Muscle layer of colon (tissue), 2 donors: ENCODE data around the gene TRIM63.

Experiments
- H3K27ac ChIP-seq: one replicate; pipeline ENCODE4 v1.7.0; 2013; ENCODE audit warnings: low read depth, mild to moderate bottlenecking, low read length, moderate library complexity
- H3K27me3 ChIP-seq, 2 donors: one replicate each; pipeline ENCODE4 v1.7.0; 2013; ENCODE audit warnings: low read length in 2 of 2, mild to moderate bottlenecking in 2 of 2; ENCODE audit not compliant: insufficient read depth in 2 of 2, control insufficient read depth in 1 of 2
- H3K36me3 ChIP-seq: one replicate; pipeline ENCODE4 v1.7.0; 2013; ENCODE audit warnings: mild to moderate bottlenecking, low read length; ENCODE audit not compliant: insufficient read depth
- H3K4me1 ChIP-seq: one replicate; pipeline ENCODE4 v1.7.0; 2013; ENCODE audit warnings: mild to moderate bottlenecking, low read length; ENCODE audit not compliant: insufficient read depth
- H3K4me3 ChIP-seq, 2 donors: one replicate each; pipeline ENCODE4 v1.7.0; 2013; ENCODE audit warnings: low read length in 2 of 2, low read depth in 1 of 2, mild to moderate bottlenecking in 1 of 2, moderate library complexity in 1 of 2
- H3K9ac ChIP-seq: one replicate; pipeline ENCODE4 v1.7.0; 2013; ENCODE audit warnings: low read length
- H3K9me3 ChIP-seq: one replicate; pipeline ENCODE4 v1.7.0; 2013; ENCODE audit warnings: mild to moderate bottlenecking, low read length
- donor health status: abdominal sarcoma.
- donor health status: Adenocarcinoma of cecum.

TRIM63 gene

DNA sequence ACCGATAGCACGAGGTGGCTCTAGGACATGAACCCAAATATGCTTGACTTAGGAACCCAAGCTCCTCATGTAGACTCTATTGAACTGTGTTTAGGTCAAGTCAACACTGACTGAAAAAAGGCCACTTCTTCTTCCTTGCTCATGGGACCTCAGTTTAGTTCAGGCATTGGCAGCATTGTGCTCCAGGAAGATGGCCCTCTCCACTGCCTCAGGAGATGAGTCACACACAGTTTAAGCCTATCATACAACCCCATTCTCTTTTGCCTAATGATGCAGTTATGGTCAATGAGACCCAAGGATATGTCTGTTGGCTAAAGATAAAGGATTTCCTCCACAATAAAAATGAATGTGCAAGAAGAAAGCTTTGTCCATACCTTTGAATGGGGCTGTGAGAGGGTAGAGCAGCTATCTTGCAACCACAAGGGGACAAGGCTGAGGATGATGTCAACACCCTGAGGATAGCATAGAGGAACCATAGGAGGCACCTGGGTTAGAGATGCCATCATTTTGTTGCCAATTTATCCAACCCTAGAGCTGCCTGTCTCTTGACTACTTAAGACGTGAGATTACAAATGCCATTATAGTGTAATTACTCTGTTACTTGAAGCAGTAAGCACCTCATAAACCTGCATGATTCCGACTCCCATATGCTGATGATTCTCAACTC, 3.0 kb upstream of the TRIM63 start:
- H3K4me3 ChIP-seq = no peak overlapping the region
- H3K27ac ChIP-seq = no peak overlapping the region
- peaks cover 0 to 14% of the 10 kb centered on the region in 2 donors for H3K27me3 ChIP-seq
- H3K9ac ChIP-seq = no peak overlapping the region
- no peaks in the 10 kb centered on the region for H3K4me1 ChIP-seq
- H3K36me3 ChIP-seq = no peaks in the 10 kb centered on the region
- H3K9me3 ChIP-seq = no peaks in the 10 kb centered on the region

DNA sequence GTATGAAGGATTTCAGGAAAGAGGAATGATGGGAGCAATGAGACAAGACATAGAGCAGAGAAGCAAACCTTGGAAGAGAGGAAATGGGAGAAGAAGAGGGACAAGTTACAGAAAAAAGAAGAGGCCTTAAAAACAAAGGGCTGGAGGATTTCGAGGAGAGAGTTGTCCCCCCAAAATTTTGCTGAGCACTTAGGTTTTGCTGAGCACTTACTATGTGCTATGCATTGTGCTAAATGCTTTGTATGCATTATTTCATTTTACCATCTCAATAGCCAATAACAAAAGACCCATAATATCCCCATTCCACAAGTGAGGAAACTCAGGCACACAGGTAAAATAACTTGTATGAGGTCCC, 2.5 kb upstream of the TRIM63 start:
- H3K36me3 ChIP-seq = no peaks in the 10 kb centered on the region
- H3K9ac ChIP-seq = no peak overlapping the region
- H3K27ac ChIP-seq = no peak overlapping the region
- no peaks in the 10 kb centered on the region for H3K9me3 ChIP-seq
- no peak overlapping the region for H3K4me3 ChIP-seq
- peaks cover 0 to 9% of the 10 kb centered on the region in 2 donors for H3K27me3 ChIP-seq
- H3K4me1 ChIP-seq = no peaks in the 10 kb centered on the region

DNA sequence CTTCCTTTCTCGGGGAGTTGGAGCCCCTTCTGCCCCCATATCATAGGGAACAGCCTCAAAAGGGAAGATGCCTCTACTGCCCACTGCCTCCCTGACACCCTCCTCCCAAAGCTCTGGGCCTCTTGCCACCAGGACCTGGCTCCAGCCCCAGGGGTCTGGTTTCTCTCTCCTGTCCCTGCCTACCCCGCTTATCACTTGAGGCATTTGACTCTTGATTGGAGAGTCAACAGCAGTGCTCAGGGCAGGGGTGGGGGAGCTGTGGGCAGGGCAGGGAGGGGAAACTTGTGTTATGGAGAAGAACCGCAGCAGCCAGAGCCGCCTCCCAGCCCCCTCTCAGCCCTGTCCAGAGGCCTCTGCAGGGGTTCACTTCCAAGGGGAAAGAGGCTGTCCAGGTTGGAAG, 573 bp downstream of the TRIM63 start:
- Histone ChIP-seq H3K4me3 (no peak overlapping the region), H3K9me3 (no peaks in the 10 kb centered on the region), H3K27ac (no peak overlapping the region), H3K36me3 (no peaks in the 10 kb centered on the region), H3K4me1 (no peaks in the 10 kb centered on the region), H3K9ac (no peak overlapping the region), H3K27me3 (no peaks in the 10 kb centered on the region)

DNA sequence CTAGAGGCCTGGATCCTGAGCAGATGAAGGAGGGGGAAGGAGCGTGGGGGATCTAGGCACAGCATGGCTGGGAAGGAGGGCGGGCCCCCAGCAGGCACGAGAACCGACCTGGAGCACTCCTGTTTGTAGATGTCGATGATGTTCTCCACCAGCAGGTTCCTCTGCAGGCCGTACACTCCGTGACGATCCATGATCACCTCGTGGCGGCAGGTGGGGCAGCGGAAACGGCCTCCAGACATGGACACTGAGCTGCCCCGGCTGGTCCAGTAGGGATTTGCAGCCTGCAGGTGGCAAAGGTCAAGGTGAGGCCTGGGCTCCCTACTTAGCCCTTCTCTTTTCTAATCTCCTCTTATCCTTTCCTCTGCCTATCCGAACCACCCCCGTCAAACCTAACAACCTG, 1.3 kb downstream of the TRIM63 start:
- H3K27me3 ChIP-seq = no peaks in the 10 kb centered on the region
- H3K4me3 ChIP-seq = no peak overlapping the region
- no peaks in the 10 kb centered on the region for H3K4me1 ChIP-seq
- no peaks in the 10 kb centered on the region for H3K9me3 ChIP-seq
- H3K27ac ChIP-seq = no peak overlapping the region
- H3K9ac ChIP-seq = no peak overlapping the region
- no peaks in the 10 kb centered on the region for H3K36me3 ChIP-seq

DNA sequence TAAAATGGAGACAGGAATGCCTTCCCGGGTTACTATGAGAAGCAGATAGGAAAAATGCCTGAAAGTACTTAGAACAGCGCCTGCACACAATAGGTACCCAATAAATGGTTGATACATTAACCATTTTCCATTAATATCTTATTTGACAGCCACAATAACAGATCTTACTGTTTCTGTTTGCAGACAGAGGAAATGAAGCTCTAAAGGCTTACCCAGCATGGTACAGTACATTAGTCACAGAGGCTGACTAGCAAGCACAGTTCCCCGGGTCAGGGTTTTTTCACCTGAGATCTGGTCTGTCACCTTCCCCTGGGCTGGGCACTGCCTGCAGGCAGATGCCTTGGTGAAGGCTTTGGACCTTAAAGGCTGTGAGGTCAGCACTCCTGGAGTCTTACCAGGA, 2.9 kb downstream of the TRIM63 start:
- Histone ChIP-seq H3K4me1 (no peaks in the 10 kb centered on the region), H3K9me3 (no peaks in the 10 kb centered on the region), H3K9ac (no peak overlapping the region), H3K4me3 (no peak overlapping the region), H3K36me3 (no peaks in the 10 kb centered on the region), H3K27ac (no peak overlapping the region), H3K27me3 (no peaks in the 10 kb centered on the region)

DNA sequence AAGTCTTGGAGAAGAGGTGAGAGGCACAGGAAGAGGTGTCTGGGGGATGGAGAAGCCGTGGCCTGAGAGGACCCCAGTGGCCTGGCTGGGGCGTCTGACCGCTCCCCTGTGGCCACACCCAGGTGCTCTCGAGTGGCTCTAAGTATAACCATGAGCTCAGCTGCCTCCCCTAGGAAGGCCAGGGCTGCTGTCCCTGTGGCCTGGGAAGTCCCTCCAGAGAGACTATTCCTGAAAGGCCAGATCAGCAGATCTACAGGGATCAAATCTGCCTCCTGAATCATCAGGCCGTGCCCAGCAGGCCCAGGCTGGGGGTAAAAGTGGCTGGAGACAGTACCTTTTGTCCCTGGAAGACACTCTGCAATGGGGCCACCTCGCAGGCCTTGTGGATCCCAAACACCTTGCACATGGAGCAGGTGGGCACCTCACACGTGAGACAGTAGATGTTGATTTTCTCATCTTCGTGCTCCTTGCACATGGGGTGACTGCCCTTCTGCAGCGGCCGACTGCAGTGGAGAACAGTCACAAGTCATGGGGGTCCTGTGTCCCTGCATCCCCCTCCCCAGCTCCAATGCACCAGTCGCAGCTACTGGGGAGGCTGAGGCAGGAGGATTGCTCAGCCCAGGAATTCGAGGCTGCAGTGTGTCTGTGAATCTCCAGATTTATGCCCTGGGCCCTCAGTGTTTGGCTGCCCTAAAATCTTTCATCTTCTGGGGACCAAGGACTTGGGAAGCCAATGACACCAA, 6.4 kb downstream of the TRIM63 start:
- H3K9ac ChIP-seq = no peak overlapping the region
- H3K36me3 ChIP-seq = no peaks in the 10 kb centered on the region
- no peak overlapping the region for H3K4me3 ChIP-seq
- no peaks in the 10 kb centered on the region for H3K9me3 ChIP-seq
- H3K4me1 ChIP-seq = no peaks in the 10 kb centered on the region
- no peak overlapping the region for H3K27ac ChIP-seq
- no peaks in the 10 kb centered on the region for H3K27me3 ChIP-seq

DNA sequence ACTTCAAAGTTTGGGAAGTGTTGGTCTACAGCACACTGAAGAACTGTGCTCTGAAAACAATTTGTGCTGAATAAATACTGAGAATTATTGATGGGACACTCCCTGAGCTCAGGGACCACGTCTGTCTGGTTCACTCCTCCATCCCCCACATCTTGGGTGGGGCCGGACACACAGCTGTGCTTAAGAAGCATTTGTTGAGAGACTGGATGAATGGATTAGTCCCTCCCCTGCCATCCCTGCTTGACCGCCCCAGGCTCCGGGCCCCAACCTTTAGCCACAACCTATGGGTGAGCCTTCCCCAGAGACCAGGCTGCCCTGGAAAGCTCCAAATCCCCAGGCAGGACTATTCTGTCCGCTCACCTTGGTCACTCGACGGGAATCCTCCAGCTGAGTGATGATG, 7.5 kb downstream of the TRIM63 start:
- H3K36me3 ChIP-seq = no peaks in the 10 kb centered on the region
- H3K9me3 ChIP-seq = no peaks in the 10 kb centered on the region
- H3K9ac ChIP-seq = no peak overlapping the region
- H3K4me1 ChIP-seq = no peaks in the 10 kb centered on the region
- no peaks in the 10 kb centered on the region for H3K27me3 ChIP-seq
- no peak overlapping the region for H3K4me3 ChIP-seq
- no peak overlapping the region for H3K27ac ChIP-seq

DNA sequence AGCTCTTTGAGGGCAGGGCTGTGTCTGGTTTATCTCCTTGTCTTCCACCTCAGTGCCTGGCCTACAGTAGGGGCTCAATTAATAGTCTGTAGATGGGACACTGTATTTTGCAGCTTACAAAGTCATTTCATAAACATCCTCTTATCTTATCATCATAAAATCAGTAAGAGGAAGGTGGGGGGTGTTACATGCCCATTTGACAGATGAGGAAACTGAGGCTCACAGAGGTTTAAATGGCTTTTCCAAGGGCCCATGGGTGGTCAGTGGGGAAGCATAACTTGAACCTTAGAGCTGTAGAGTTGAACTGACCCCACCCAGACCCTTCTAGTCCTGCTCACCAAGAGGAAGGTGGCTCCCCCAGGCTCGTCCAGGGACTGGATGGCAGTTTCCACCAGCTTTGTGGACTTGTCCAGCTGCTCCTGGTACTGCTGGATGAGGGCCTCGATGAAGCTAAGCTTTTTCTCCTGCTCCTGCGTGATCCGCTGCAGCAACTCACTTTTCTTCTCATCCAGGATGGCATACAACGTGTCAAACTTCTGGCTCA, 9.3 kb downstream of the TRIM63 start:
- peaks cover 0 to 10% of the 10 kb centered on the region in 2 donors for H3K27me3 ChIP-seq
- no peaks in the 10 kb centered on the region for H3K9me3 ChIP-seq
- no peaks in the 10 kb centered on the region for H3K36me3 ChIP-seq
- no peak overlapping the region for H3K27ac ChIP-seq
- no peak overlapping the region for H3K9ac ChIP-seq
- no peaks in the 10 kb centered on the region for H3K4me1 ChIP-seq
- no peak overlapping the region for H3K4me3 ChIP-seq

DNA sequence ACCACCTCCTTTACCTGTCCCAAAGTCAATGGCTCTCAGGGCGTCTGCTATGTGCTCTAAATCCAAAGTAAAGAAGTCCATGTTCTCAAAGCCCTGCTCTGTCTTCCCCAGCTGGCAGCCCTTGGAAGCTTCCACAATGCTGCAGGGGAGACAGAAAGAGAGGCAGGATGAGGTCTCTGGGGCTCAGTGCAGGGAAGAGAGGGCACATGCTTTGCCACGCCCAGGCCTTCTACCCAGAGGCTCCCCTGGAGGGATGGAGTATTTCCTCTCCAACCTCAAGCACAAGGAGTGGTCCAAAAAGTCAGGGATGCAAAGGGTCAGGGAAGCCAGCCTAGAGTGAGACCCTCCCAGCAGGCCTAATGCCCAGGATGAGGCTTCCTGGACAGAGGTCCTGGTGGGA, 10.2 kb downstream of the TRIM63 start:
- H3K9me3 ChIP-seq = no peaks in the 10 kb centered on the region
- no peaks in the 10 kb centered on the region for H3K4me1 ChIP-seq
- H3K36me3 ChIP-seq = no peaks in the 10 kb centered on the region
- H3K4me3 ChIP-seq = no peak overlapping the region
- no peak overlapping the region for H3K9ac ChIP-seq
- peaks cover 0 to 10% of the 10 kb centered on the region in 2 donors for H3K27me3 ChIP-seq
- no peak overlapping the region for H3K27ac ChIP-seq

DNA sequence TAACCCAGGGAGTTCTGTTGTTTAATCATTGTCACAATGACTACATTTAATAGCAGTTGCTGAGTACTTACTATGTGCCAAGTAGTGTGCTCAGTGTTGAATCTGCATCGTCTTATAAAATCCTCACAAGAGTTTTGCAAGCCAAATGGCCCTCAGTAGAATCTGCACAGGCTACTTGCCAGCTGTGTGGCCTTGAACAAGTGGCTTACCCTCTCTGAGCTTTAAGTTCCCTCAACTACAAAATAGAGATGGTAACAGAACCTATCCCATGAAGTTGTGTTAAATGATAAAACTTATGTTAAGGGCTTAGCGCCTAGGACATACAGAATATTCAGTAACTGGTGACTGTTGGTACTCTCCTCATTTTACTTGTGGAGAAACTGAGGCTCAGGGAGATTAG, 12.4 kb downstream of the TRIM63 start:
- H3K4me1 ChIP-seq = no peaks in the 10 kb centered on the region
- no peak overlapping the region for H3K9ac ChIP-seq
- no peak overlapping the region for H3K27ac ChIP-seq
- peaks cover 0 to 10% of the 10 kb centered on the region in 2 donors for H3K27me3 ChIP-seq
- no peak overlapping the region for H3K4me3 ChIP-seq
- no peaks in the 10 kb centered on the region for H3K9me3 ChIP-seq
- no peaks in the 10 kb centered on the region for H3K36me3 ChIP-seq

DNA sequence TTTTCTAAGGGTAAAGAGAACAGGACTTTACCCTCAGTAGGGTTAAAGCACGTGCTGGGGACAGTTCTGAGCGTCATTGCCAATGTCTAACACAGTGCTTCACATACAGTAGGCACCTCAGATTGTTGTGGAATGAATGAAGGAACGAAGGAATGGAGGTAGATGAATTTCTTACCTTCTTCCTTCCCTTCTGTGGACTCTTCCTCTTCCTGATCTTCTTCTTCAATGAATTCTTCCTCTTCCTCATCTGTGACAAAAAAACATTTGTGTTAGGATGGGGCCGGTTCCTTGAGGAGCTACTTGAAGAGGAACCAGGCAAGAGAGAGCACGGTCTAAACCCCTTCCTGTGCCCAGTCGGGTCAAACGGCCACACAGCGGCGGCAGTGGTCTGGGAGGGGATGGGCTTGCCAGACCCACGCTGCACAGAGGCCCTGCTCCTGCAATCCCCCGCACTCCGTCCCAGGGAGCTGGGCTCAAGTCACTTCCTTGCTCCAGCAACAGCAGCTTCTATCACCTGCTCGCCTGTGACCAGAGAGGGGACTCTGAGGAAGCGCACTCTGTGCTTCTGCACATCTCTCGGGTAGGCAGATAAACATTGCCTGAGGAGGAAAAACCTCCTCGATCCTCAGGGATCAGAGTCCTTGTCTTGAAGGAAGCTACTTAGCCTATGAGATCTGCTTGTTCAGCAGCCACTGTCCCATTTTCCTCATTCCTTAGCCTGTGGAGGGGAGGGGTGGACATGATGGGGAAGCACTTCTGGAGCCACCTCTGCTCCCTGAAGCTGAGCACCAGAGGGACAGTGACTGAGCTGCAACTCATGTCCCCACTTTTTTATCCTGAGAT, 13.5 kb downstream of the TRIM63 start:
- Histone ChIP-seq H3K27ac (no peak overlapping the region), H3K36me3 (no peaks in the 10 kb centered on the region), H3K9ac (no peak overlapping the region), H3K27me3 (peaks cover 0 to 10% of the 10 kb centered on the region in 2 donors), H3K4me3 (no peak overlapping the region), H3K4me1 (no peaks in the 10 kb centered on the region), H3K9me3 (no peaks in the 10 kb centered on the region)
